NCI-H1105 treated with DMSO at 0.1 percent for 48 hours (cell line): ENCODE data around the gene LANCL1.

Experiments used
- DNase-seq: peaks from one replicate; lab custom pipeline; 2025; lab: John Stamatoyannopoulos, UW

Gene LANCL1

GRCh38 chr2:210476194-210477128, at the start of gene LANCL1:
TSS of gene LANCL1 (minus strand) at chr2:210476759. CDS start at chr2:210476396, 363 bp downstream.
- peak; percentile 88 for DNase-seq

GRCh38 chr2:210524533-210524932, 48.0 kb upstream of the LANCL1 start:
- DNase-seq: no peak

GRCh38 chr2:210523650-210524289, 47.2 kb upstream of the LANCL1 start:
- DNase-seq: no peak

GRCh38 chr2:210522399-210522798, 45.8 kb upstream of the LANCL1 start:
- no peak for DNase-seq

- no peak for DNase-seq
Measured at GRCh38 chr2:210519594-210519993, 43.0 kb upstream of the LANCL1 start.

- DNase-seq: no peak
Measured at GRCh38 chr2:210517264-210517663, 40.7 kb upstream of the LANCL1 start.

GRCh38 chr2:210515911-210516310, 39.4 kb upstream of the LANCL1 start:
- no peak for DNase-seq

- no peak for DNase-seq
Measured at GRCh38 chr2:210503725-210504191, 27.2 kb upstream of the LANCL1 start.

GRCh38 chr2:210503001-210503623, 26.6 kb upstream of the LANCL1 start:
- peak; percentile 40 for DNase-seq

- no peak for DNase-seq
Measured at GRCh38 chr2:210496512-210496911, 20.0 kb upstream of the LANCL1 start.

GRCh38 chr2:210493528-210493927, 17.0 kb upstream of the LANCL1 start:
- DNase-seq: no peak

- DNase-seq: no peak
Measured at GRCh38 chr2:210481601-210482175, 5.1 kb upstream of the LANCL1 start.

- DNase-seq: no peak
Measured at GRCh38 chr2:210480764-210481163, 4.2 kb upstream of the LANCL1 start.

- no peak for DNase-seq
Measured at GRCh38 chr2:210480079-210480478, 3.5 kb upstream of the LANCL1 start.

- DNase-seq: no peak
Measured at GRCh38 chr2:210478661-210479060, 2.1 kb upstream of the LANCL1 start.

- DNase-seq: no peak
Measured at GRCh38 chr2:210477496-210477895, 937 bp upstream of the LANCL1 start.

GRCh38 chr2:210475706-210476105, 853 bp downstream of the LANCL1 start:
- DNase-seq: no peak

GRCh38 chr2:210474776-210475175, 1.8 kb downstream of the LANCL1 start:
- no peak for DNase-seq

- DNase-seq: peak; percentile 64
Measured at GRCh38 chr2:210461401-210461800, 15.2 kb downstream of the LANCL1 start.

GRCh38 chr2:210460322-210461227, 16.0 kb downstream of the LANCL1 start:
- no peak for DNase-seq

GRCh38 chr2:210459880-210460279, 16.7 kb downstream of the LANCL1 start:
- no peak for DNase-seq
